CD4-positive, alpha-beta T cell (primary cell): ENCODE results near the gene FBLN7. TPM values are rescaled to one million over a fixed set of nuclear protein-coding genes. Genes with fewer than 3 reads are reported as not detected.

Experiments
- ATAC-seq: fragments of 200-7000 bp; cut with Tn5 transposase; one replicate; pipeline ENCODE4 v1.10.0; 2022; ENCODE audit warnings: mild to moderate bottlenecking; ENCODE audit not compliant: poor library complexity
- CTCF ChIA-PET: fragments of 350-600 bp; sonication (Branson Sonifier 250); formaldehyde crosslinking; loops from one replicate; lab custom pipeline; 2021; ENCODE audit warnings: antibody characterized with exemption, inconsistent platforms; lab: Charles Lee
- POLR2A ChIA-PET: fragments of 350-600 bp; sonication (Branson Sonifier 250); formaldehyde crosslinking; loops from one replicate; lab custom pipeline; 2021; ENCODE audit warnings: antibody characterized with exemption, inconsistent platforms; lab: Charles Lee
- DNase-seq, 14 experiments: peaks; one replicate each; pipeline ENCODE4 v3.0.0-alpha.2; 2013 to 2020; ENCODE audit warnings: mixed read lengths in 2 of 14
- H3K27ac ChIP-seq, 2 donors: one replicate each; pipeline versions ENCODE4 v1.5.1 to v1.7.0; 2013; ENCODE audit warnings: low read length in 2 of 2, low read depth in 1 of 2, mild to moderate bottlenecking in 1 of 2
- H3K27me3 ChIP-seq, 2 experiments: 1 replicate in 1 of 2; 2 replicates in 1 of 2; pipeline versions ENCODE4 v1.6.1 to v1.7.0; 2013; ENCODE audit warnings: low read length in 2 of 2, control low read depth in 1 of 2, mild to moderate bottlenecking in 1 of 2, moderate library complexity in 1 of 2; ENCODE audit not compliant: insufficient read depth in 2 of 2, control insufficient read depth in 1 of 2
- H3K36me3 ChIP-seq: one replicate; pipeline ENCODE4 v1.6.1; 2013; ENCODE audit warnings: low read length, control low read depth; ENCODE audit not compliant: insufficient read depth
- H3K4me1 ChIP-seq: one replicate; pipeline ENCODE4 v1.6.1; 2013; ENCODE audit warnings: low read length, control low read depth; ENCODE audit not compliant: insufficient read depth
- H3K4me3 ChIP-seq: one replicate; pipeline ENCODE4 v1.5.1; 2013; ENCODE audit warnings: mild to moderate bottlenecking, low read length, moderate library complexity
- H3K9me3 ChIP-seq, 2 experiments: 1 replicate in 1 of 2; 2 replicates in 1 of 2; pipeline versions ENCODE4 v1.6.1 to v1.7.0; 2013; ENCODE audit warnings: low read length in 2 of 2, mild to moderate bottlenecking in 2 of 2, control low read depth in 1 of 2, moderate library complexity in 1 of 2; ENCODE audit not compliant: control insufficient read depth in 1 of 2, insufficient read depth in 1 of 2
- H3K27ac Mint-ChIP-seq: one replicate; pipeline ENCODE4 v1.8.0; 2020; ENCODE audit warnings: mixed read lengths
- H3K27me3 Mint-ChIP-seq: one replicate; pipeline ENCODE4 v1.8.0; 2021; ENCODE audit warnings: mixed read lengths
- H3K36me3 Mint-ChIP-seq: one replicate; pipeline ENCODE4 v1.8.0; 2021; ENCODE audit warnings: low read depth, mixed read lengths
- H3K4me1 Mint-ChIP-seq: one replicate; pipeline ENCODE4 v1.8.0; 2021; ENCODE audit warnings: low read depth, mixed read lengths
- H3K4me3 Mint-ChIP-seq: one replicate; pipeline ENCODE4 v1.8.0; 2020; ENCODE audit warnings: mild to moderate bottlenecking, mixed read lengths
- H3K9me3 Mint-ChIP-seq: one replicate; pipeline ENCODE4 v1.8.0; 2020; ENCODE audit warnings: mixed read lengths
- CTCF ChIP-seq: fragments of 200-600 bp; IDR thresholded peaks from one replicate; pipeline ENCODE4 v1.8.0; 2022; ENCODE audit warnings: antibody characterized with exemption, mild to moderate bottlenecking
- intact Hi-C, 2 experiments: fragments of 100-400 bp; cut with DNase I in 1 of 2; cut with micrococcal nuclease in 1 of 2; formaldehyde crosslinking; loops; one replicate each; pipeline versions ENCODE4 v1.15.1 to v1.9.0; 2023 to 2025; cut with DNase I, micrococcal nuclease
- total RNA-seq, 174 experiments: library from RNA in 2 of 174; stranded (reverse) in 2 of 174; gene quantifications; one replicate each; pipeline ENCODE4 v1.2.3 and lab custom pipeline; 2021 to 2026

Gene FBLN7
- total RNA-seq, 2 experiments from 2014 or later = 27.0 to 27.2 TPM

- Mint-ChIP-seq H3K4me3 (no peak overlapping the region), H3K9me3 (no peaks in the 10 kb centered on the region), H3K27ac (no peak overlapping the region), H3K27me3 (no peaks in the 10 kb centered on the region), H3K36me3 (no peaks in the 10 kb centered on the region), H3K4me1 (peaks cover 35% of the 10 kb centered on the region)
- ATAC-seq (no peak), DNase-seq (no peak)
- no peak for TF ChIP-seq CTCF
- H3K4me1 ChIP-seq = peaks cover 29% of the 10 kb centered on the region
- H3K36me3 ChIP-seq = no peaks in the 10 kb centered on the region
- ChIA-PET POLR2A (interaction anchor here (1.8 kb wide), 1 partner anchor 12 kb away, joined by 8 read pairs; no protein-coding TSS in a partner anchor), CTCF (no interaction called here)
- H3K27ac ChIP-seq = no peak overlapping the region
- intact Hi-C loops = no loop called here
- no peaks in the 10 kb centered on the region for H3K9me3 ChIP-seq
- no peak overlapping the region for H3K4me3 ChIP-seq
- H3K27me3 ChIP-seq = no peaks in the 10 kb centered on the region
Measured at GRCh38 chr2:112170495-112170894, 32.3 kb downstream of the FBLN7 start.

- POLR2A ChIA-PET = interaction anchor here (0.7 to 1.0 kb wide), 3 partner anchors 9 to 86 kb away, joined by 3 to 7 read pairs (median 3); no protein-coding TSS in a partner anchor
- ATAC-seq = peak; percentile 46
Measured at GRCh38 chr2:112173646-112174319, 35.6 kb downstream of the FBLN7 start.

GRCh38 chr2:112174383-112174782 lies 36.2 kb downstream of the FBLN7 start:
- H3K4me1 Mint-ChIP-seq = peaks cover 36% of the 10 kb centered on the region

More at GRCh38 chr2:112173646-112174319, 35.6 kb downstream of the FBLN7 start:
- Histone ChIP-seq H3K27me3 (no peaks in the 10 kb centered on the region), H3K36me3 (no peaks in the 10 kb centered on the region), H3K9me3 (no peaks in the 10 kb centered on the region), H3K4me3 (no peak overlapping the region), H3K4me1 (peaks cover 20% of the 10 kb centered on the region), H3K27ac (peak overlapping the region in 1 of 2 donors; percentile 29)
- peak in 2 of 14 experiments; percentile 11 to 21 for DNase-seq
- H3K4me3 Mint-ChIP-seq = peak overlapping the region; percentile 50
- peak overlapping the region; percentile 71 for H3K27ac Mint-ChIP-seq
- peaks cover 30% of the 10 kb centered on the region for H3K4me1 Mint-ChIP-seq
- H3K9me3 Mint-ChIP-seq = no peaks in the 10 kb centered on the region
- no peaks in the 10 kb centered on the region for H3K27me3 Mint-ChIP-seq
- CTCF ChIA-PET = no interaction called here
- H3K36me3 Mint-ChIP-seq = no peaks in the 10 kb centered on the region
- intact Hi-C loops = no loop called here
- no peak for TF ChIP-seq CTCF

More at GRCh38 chr2:112174383-112174782, 36.2 kb downstream of the FBLN7 start:
- ChIA-PET CTCF (no interaction called here), POLR2A (no interaction called here)
- no peaks in the 10 kb centered on the region for H3K36me3 Mint-ChIP-seq
- no peaks in the 10 kb centered on the region for H3K27me3 Mint-ChIP-seq
- TF ChIP-seq CTCF = no peak
- no peak overlapping the region for H3K4me3 ChIP-seq
- no peak for DNase-seq
- H3K9me3 Mint-ChIP-seq = no peaks in the 10 kb centered on the region
- peak overlapping the region in 1 of 2 donors; percentile 29 for H3K27ac ChIP-seq
- H3K4me3 Mint-ChIP-seq = peak overlapping the region; percentile 50
- H3K4me1 ChIP-seq = peaks cover 20% of the 10 kb centered on the region
- no peaks in the 10 kb centered on the region for H3K36me3 ChIP-seq
- H3K27ac Mint-ChIP-seq = peak overlapping the region; percentile 71
- ATAC-seq = no peak
- no peaks in the 10 kb centered on the region for H3K27me3 ChIP-seq
- intact Hi-C loops = no loop called here
- no peaks in the 10 kb centered on the region for H3K9me3 ChIP-seq
